IPS DF 4.7 (cell line): ENCODE data around the gene ZNF12.
"Not testable (repeated sequence)": the region's sequence is repeated elsewhere in the genome, so short reads cannot be mapped to it uniquely, and the experiment has no call there.

Experiments used
- DNase-seq: peaks from one replicate; pipeline ENCODE4 v3.0.0-alpha.2; 2013; ENCODE audit warnings: low spot score; ENCODE audit errors: extremely low read depth

The ZNF12 gene

GRCh38 chr7:6691609-6692106, 15.1 kb downstream of the ZNF12 start:
- no peak for DNase-seq

- no peak for DNase-seq
These were observed 15.6 kb downstream of the ZNF12 start for GRCh38 chr7:6691103-6691502.

GRCh38 chr7:6680146-6680545, 26.6 kb downstream of the ZNF12 start:
- no peak for DNase-seq

GRCh38 chr7:6675807-6676405, 30.8 kb downstream of the ZNF12 start:
- DNase-seq, result no peak

- not testable (repeated sequence) for DNase-seq
These were observed 35.9 kb downstream of the ZNF12 start for GRCh38 chr7:6670851-6671250.

- no peak for DNase-seq
These were observed 48.0 kb downstream of the ZNF12 start for GRCh38 chr7:6658618-6659345.

GRCh38 chr7:6656413-6656812, 50.3 kb downstream of the ZNF12 start:
- DNase-seq, result no peak

GRCh38 chr7:6655636-6656385, 50.9 kb downstream of the ZNF12 start:
- no peak for DNase-seq

GRCh38 chr7:6654842-6655610, 51.7 kb downstream of the ZNF12 start:
- no peak for DNase-seq

GRCh38 chr7:6654113-6654841, 52.5 kb downstream of the ZNF12 start:
- no peak for DNase-seq

GRCh38 chr7:6653071-6654003, 53.4 kb downstream of the ZNF12 start:
- no peak for DNase-seq

- no peak for DNase-seq
These were observed 54.2 kb downstream of the ZNF12 start for GRCh38 chr7:6652446-6653011.

GRCh38 chr7:6651851-6652445, 54.8 kb downstream of the ZNF12 start:
- DNase-seq, result no peak

GRCh38 chr7:6650521-6651011, 56.2 kb downstream of the ZNF12 start:
- no peak for DNase-seq

GRCh38 chr7:6650086-6650485, 56.7 kb downstream of the ZNF12 start:
- no peak for DNase-seq

- DNase-seq, result no peak
These were observed 57.3 kb downstream of the ZNF12 start for GRCh38 chr7:6649241-6649961.

GRCh38 chr7:6648815-6649104, 58.0 kb downstream of the ZNF12 start:
- no peak for DNase-seq

GRCh38 chr7:6648066-6648814, 58.5 kb downstream of the ZNF12 start:
- no peak for DNase-seq
